ENCODE measurements around the gene GAS2L1. TPM values are rescaled to one million over a fixed set of nuclear protein-coding genes. Genes with fewer than 3 reads are reported as not detected.
"Not testable (repeated sequence)": the region's sequence is repeated elsewhere in the genome, so short reads cannot be mapped to it uniquely, and the experiment has no call there.

The GAS2L1 gene
- total RNA-seq, 1 experiment from 2014 or later = 6.9 TPM

DNA sequence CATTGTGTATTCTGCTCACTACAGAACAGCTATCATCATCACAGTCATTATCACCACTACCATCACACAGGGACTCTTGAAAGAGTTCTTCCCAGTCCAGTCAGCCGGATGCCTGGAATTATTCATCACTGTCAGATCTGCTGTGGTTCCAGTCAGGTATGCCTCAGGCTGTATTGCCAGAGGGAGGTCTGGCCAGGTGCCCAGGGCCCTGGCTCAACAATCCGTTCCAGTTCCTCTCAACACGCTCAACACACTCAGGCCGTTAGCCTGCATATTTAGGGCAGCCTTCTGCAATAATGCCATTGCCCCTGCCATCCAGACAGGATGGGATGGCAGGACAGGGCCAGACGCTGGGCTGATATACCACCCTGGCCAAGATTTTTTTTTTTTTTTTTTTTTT, 37.7 kb downstream of the GAS2L1 start:
- in situ Hi-C loops (cut with HindIII; ENCODE audit: low pct_unique_long_range_greater_than_20kb, low sequenced_read_pairs) = no loop called here
- no peak for DNase-seq (ENCODE audit: low read depth, low spot score)

DNA sequence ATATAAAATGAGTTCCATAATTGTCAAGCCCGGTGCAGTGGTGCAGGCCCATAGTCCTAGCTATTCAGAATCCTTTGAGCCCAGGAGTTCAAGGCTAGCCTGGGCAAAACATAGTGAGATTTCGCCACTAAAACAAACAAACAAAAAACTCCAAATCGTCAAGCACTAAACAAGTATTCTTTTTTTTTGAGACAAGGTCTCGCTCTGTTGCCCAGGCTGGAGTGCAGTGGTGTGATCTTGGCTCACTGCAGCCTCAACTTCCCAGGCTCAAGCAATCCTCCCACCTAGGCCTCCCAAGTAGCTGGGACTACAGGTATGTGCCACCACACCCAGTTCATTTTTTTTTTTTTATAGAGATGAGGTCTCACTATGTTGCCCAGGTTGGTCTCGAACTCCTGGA, 38.4 kb downstream of the GAS2L1 start:
- DNase-seq (ENCODE audit: low read depth, low spot score); in situ Hi-C loops (cut with HindIII; ENCODE audit: low pct_unique_long_range_greater_than_20kb, low sequenced_read_pairs): not testable (repeated sequence)

GRCh38 chr22:29345932-29346331, 39.5 kb downstream of the GAS2L1 start:
- in situ Hi-C loops (cut with HindIII; ENCODE audit: low pct_unique_long_range_greater_than_20kb, low sequenced_read_pairs) = no loop called here
- no peak for DNase-seq (ENCODE audit: low read depth, low spot score)

DNA sequence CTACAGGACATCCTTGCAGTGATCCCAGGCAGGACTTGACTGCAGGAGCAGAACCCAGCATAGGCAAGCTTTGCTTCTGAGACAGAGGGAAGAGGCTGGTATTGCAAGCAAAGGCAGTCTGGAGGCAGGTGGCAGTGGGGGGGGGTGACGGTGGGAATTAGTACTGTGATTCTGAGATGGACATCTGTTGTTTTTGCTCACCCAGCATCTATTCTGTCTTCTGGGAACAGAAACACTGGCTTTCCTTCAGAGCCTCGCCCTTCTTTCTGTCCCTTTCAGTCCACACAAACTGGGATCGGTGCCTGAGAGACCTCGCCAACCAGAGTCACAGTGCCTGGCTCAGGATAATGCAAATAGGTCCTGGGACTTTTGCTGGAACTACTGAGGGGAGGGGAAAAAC, 40.2 kb downstream of the GAS2L1 start:
- in situ Hi-C loops (cut with HindIII; ENCODE audit: low pct_unique_long_range_greater_than_20kb, low sequenced_read_pairs) = no loop called here

DNA sequence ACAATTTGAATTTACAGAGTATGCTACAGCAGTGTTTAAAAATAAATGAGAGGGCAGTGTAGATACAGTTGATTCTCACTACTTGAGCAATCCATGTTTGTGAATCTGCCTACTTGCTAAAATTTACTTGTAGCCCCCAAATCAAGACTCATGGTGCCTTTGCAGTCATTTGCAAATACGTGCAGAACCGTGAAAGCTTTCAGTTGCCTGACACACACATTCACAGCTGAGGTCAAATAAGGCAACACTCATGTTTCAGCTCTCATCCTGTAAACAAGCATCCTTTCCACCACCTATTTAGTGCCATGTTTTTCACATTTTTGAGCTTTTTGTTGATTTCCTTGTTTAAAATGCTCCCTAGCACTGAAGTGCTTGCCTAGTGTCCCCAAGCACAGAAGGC, 41.6 kb downstream of the GAS2L1 start:
- in situ Hi-C loops (cut with HindIII; ENCODE audit: low pct_unique_long_range_greater_than_20kb, low sequenced_read_pairs) = no loop called here
- no peak for DNase-seq (ENCODE audit: low read depth, low spot score)

More for the DNA sequence above, 40.2 kb downstream of the GAS2L1 start:
- no peak for DNase-seq (ENCODE audit: low read depth, low spot score)

DNA sequence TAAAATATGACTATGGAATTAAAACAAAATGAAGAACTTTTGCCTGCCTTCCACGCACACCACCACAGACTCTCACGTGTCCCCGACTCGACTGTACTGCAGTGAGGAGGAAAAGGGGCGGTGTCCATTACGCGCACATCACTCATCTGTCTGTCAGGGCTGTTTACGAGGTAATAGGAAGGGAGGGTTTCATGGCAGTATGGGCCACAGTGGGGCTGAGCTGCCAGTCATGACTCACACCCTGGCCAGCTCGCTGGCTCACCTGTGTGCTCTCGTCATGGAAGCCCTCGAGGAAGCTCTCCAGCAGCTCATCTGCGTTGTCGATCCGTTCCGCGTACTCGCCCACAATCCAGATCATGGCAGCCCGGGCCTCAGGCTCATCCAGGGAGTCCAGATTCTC, 42.5 kb downstream of the GAS2L1 start:
- in situ Hi-C loops (cut with HindIII; ENCODE audit: low pct_unique_long_range_greater_than_20kb, low sequenced_read_pairs) = no loop called here
- no peak for DNase-seq (ENCODE audit: low read depth, low spot score)

- in situ Hi-C loops (cut with HindIII; ENCODE audit: low pct_unique_long_range_greater_than_20kb, low sequenced_read_pairs) = no loop called here
- no peak for DNase-seq (ENCODE audit: low read depth, low spot score)
Observed at GRCh38 chr22:29351042-29351441, 44.6 kb downstream of the GAS2L1 start.

GRCh38 chr22:29351891-29352290, 45.4 kb downstream of the GAS2L1 start:
- in situ Hi-C loops (cut with HindIII; ENCODE audit: low pct_unique_long_range_greater_than_20kb, low sequenced_read_pairs) = no loop called here
- no peak for DNase-seq (ENCODE audit: low read depth, low spot score)

DNA sequence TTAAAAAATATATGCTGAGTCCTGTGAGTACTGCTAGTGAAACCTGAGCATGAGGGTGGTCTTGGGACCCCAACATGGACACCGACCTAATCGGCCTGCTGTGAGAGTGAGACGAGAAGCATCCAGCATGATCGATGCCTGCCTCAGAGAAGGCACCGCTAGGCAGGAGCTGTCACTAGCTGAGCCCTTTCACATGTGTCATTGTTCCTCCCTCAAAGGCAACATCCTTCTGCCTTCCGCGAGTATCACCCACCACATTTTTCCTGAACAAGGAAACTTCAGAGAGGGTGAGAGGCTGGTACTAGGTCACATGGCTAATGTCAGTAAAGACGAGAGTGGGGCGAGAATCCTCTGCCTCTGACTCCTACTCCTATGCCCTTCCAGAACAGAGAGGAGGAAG, 46.3 kb downstream of the GAS2L1 start:
- in situ Hi-C loops (cut with HindIII; ENCODE audit: low pct_unique_long_range_greater_than_20kb, low sequenced_read_pairs) = no loop called here
- DNase-seq (ENCODE audit: low read depth, low spot score) = no peak

DNA sequence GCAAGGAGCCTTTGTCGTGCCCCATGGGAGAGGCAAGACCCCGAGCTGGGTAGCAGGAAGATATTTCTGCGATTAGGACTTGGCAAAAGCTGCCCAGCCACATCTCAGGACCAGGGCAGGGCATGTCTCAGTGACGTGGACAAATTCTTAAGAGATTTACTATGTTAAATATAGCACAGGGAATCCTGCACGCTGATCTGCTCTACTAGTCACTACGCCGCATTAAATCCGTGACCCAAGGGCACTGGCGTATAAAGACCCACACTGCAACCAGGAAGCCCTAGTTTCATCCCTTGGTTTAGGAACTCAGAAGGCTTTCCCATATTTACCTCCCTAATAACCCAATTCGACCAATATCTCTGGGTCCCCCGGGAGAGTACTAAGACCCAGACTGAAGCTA, 46.8 kb downstream of the GAS2L1 start:
- in situ Hi-C loops (cut with HindIII; ENCODE audit: low pct_unique_long_range_greater_than_20kb, low sequenced_read_pairs) = no loop called here
- DNase-seq (ENCODE audit: low read depth, low spot score) = no peak

- DNase-seq (ENCODE audit: low read depth, low spot score) = no peak
Observed at GRCh38 chr22:29353860-29354259, 47.4 kb downstream of the GAS2L1 start.

GRCh38 chr22:29357193-29357890, 50.9 kb downstream of the GAS2L1 start:
- DNase-seq (ENCODE audit: low read depth, low spot score); in situ Hi-C loops (cut with HindIII; ENCODE audit: low pct_unique_long_range_greater_than_20kb, low sequenced_read_pairs): not testable (repeated sequence)

More at GRCh38 chr22:29353860-29354259, 47.4 kb downstream of the GAS2L1 start:
- in situ Hi-C loops (cut with HindIII; ENCODE audit: low pct_unique_long_range_greater_than_20kb, low sequenced_read_pairs) = no loop called here

DNA sequence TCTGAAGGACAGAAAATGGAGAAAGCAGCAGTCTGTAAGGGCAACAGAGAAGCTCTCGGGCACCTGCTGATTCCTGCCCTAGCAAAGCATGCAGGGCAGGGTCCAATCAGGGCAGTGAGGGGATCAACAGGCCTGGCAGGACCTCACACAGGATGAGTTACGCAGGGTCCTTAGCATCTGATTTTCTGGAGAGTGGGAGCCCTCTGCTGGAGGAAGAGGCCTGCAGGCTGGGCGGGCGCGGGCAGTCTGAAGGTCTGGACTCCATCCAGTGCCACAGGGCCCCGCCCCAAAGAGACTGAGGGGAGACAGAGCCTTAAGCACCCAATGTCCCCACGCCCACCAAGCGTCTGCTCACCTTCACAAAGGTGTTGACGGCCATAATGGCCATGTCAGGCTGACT, 53.0 kb downstream of the GAS2L1 start:
- in situ Hi-C loops (cut with HindIII; ENCODE audit: low pct_unique_long_range_greater_than_20kb, low sequenced_read_pairs) = no loop called here
- peak; percentile 74 for DNase-seq (ENCODE audit: low read depth, low spot score)

Small RNAs within 50 kb of the gene (small RNA-seq; reads per million reads assigned to genes)
- gene MIR3653 = 0 to 0.02 reads per million in 2 experiments

Other genes with a start within 250 kb of the GAS2L1 start
- not detected in 2 replicates for gene C22orf31, start 244.8 kb upstream of the GAS2L1 start, total RNA-seq (2014; rRNA removed; shearing (Covaris generic))
- gene KREMEN1, start 233.6 kb upstream of the GAS2L1 start, total RNA-seq (2014; rRNA removed; shearing (Covaris generic)) = 23.0 and 23.5 TPM in 2 replicates
- 3.4 and 3.7 TPM in 2 replicates for gene EMID1, start 100.8 kb upstream of the GAS2L1 start, total RNA-seq (2014; rRNA removed; shearing (Covaris generic))
- 32.3 and 33.4 TPM in 2 replicates for gene RHBDD3, start 38.7 kb upstream of the GAS2L1 start, total RNA-seq (2014; rRNA removed; shearing (Covaris generic))
- gene EWSR1, start 38.4 kb upstream of the GAS2L1 start, total RNA-seq (2014; rRNA removed; shearing (Covaris generic)) = 211 and 226 TPM in 2 replicates
- gene RASL10A, start 9.0 kb downstream of the GAS2L1 start, total RNA-seq (2014; rRNA removed; shearing (Covaris generic)) = not detected in 2 replicates
- 73.3 and 83.8 TPM in 2 replicates for gene AP1B1, start 81.9 kb downstream of the GAS2L1 start, total RNA-seq (2014; rRNA removed; shearing (Covaris generic))
- not detected in 2 replicates for gene RFPL1, start 131.9 kb downstream of the GAS2L1 start, total RNA-seq (2014; rRNA removed; shearing (Covaris generic))
- 0.92 and 1.2 TPM in 2 replicates for gene NEFH, start 173.6 kb downstream of the GAS2L1 start, total RNA-seq (2014; rRNA removed; shearing (Covaris generic))
- gene THOC5, start 247.1 kb downstream of the GAS2L1 start, total RNA-seq (2014; rRNA removed; shearing (Covaris generic)) = 107 and 115 TPM in 2 replicates

Measured in SK-MEL-5 (cell line).